DMS53 (cell line): ENCODE data around the gene CNST.
A peak's percentile ranks its signal among the peaks of the same experiment; 100 is the strongest.
"Not testable (repeated sequence)": the region's sequence is repeated elsewhere in the genome, so short reads cannot be mapped to it uniquely, and the experiment has no call there.

Source experiments
- DNase-seq: peaks from one replicate; lab custom pipeline; 2025; lab: John Stamatoyannopoulos, UW

The CNST gene

GRCh38 chr1:246618240-246618808 is 52.1 kb downstream of the CNST start:
- no peak for DNase-seq

- no peak for DNase-seq
Measured at GRCh38 chr1:246622035-246622652, 55.9 kb downstream of the CNST start.

GRCh38 chr1:246624091-246624490 is 57.8 kb downstream of the CNST start:
- no peak for DNase-seq

- DNase-seq, result no peak
Measured at GRCh38 chr1:246629030-246629429, 62.8 kb downstream of the CNST start.

- no peak for DNase-seq
Measured at GRCh38 chr1:246629976-246630375, 63.7 kb downstream of the CNST start.

GRCh38 chr1:246631426-246631825 is 65.2 kb downstream of the CNST start:
- DNase-seq, result no peak

- DNase-seq, result no peak
Measured at GRCh38 chr1:246632281-246633168, 66.3 kb downstream of the CNST start.

GRCh38 chr1:246634659-246635058 is 68.4 kb downstream of the CNST start:
- not testable (repeated sequence) for DNase-seq

- no peak for DNase-seq
Measured at GRCh38 chr1:246638941-246639655, 72.8 kb downstream of the CNST start.

- no peak for DNase-seq
Measured at GRCh38 chr1:246639732-246640131, 73.5 kb downstream of the CNST start.

- DNase-seq, result no peak
Measured at GRCh38 chr1:246640747-246641146, 74.5 kb downstream of the CNST start.

GRCh38 chr1:246641394-246641793 is 75.1 kb downstream of the CNST start:
- no peak for DNase-seq

GRCh38 chr1:246642719-246643118 is 76.5 kb downstream of the CNST start:
- no peak for DNase-seq

- DNase-seq, result no peak
Measured at GRCh38 chr1:246647113-246647512, 80.9 kb downstream of the CNST start.

- DNase-seq, result no peak
Measured at GRCh38 chr1:246647513-246647912, 81.3 kb downstream of the CNST start.

- no peak for DNase-seq
Measured at GRCh38 chr1:246651012-246651695, 84.9 kb downstream of the CNST start.

GRCh38 chr1:246658567-246658966 is 92.3 kb downstream of the CNST start:
- DNase-seq, result no peak

GRCh38 chr1:246659594-246660140 is 93.4 kb downstream of the CNST start:
- DNase-seq, result no peak

- peak; percentile 22 for DNase-seq
Measured at GRCh38 chr1:246661451-246661850, 95.2 kb downstream of the CNST start.

GRCh38 chr1:246667773-246668172 is 101.5 kb downstream of the CNST start:
- DNase-seq, result no peak

GRCh38 chr1:246669659-246670058 is 103.4 kb downstream of the CNST start:
- DNase-seq, result no peak

- DNase-seq, result no peak
Measured at GRCh38 chr1:246674049-246674448, 107.8 kb downstream of the CNST start.
